ENCODE data around the gene BLMH. TPM values are rescaled to one million over a fixed set of nuclear protein-coding genes. Genes with fewer than 3 reads are reported as not detected.

BLMH gene
- total RNA-seq, 1 experiment from 2014 or later, result 51.2 TPM

- BruUV-seq (replicated peaks), result no TSS peak
- POLR2A ChIA-PET, result no interaction called here
- DNase-seq (ENCODE audit: low read depth, low spot score), result no peak
Measured at GRCh38 chr17:30199600-30199999, 92.1 kb downstream of the BLMH start.

More at GRCh38 chr17:30199600-30199999, 92.1 kb downstream of the BLMH start:
- RAD21 ChIA-PET (ENCODE audit: low non-redundant PET in 1 of 2, low total read pairs in 2 of 2, uncharacterized antibody in 2 of 2, unreplicated experiment in 2 of 2), result no interaction called here
- Histone ChIP-seq H3K4me1 (ENCODE audit: control insufficient read depth in 1 of 2, insufficient read depth in 2 of 2, low read length in 2 of 2) (no peaks in the 10 kb centered on the region), H3K27me3 (ENCODE audit: insufficient read depth, low read length) (no peaks in the 10 kb centered on the region), H3K9me3 (ENCODE audit: control insufficient read depth in 1 of 2, insufficient read depth in 1 of 2, low read depth in 1 of 2, low read length in 2 of 2) (no peaks in the 10 kb centered on the region), H3K4me3 (replicated peaks in 1 of 2; ENCODE audit: low read depth in 1 of 2, low read length in 2 of 2) (no peak overlapping the region), H3K36me3 (ENCODE audit: control insufficient read depth in 1 of 2, insufficient read depth in 2 of 2, low read length in 2 of 2) (no peaks in the 10 kb centered on the region), H3K79me2 (ENCODE audit: insufficient read depth, low read length) (no peaks in the 10 kb centered on the region), H4K20me1 (ENCODE audit: insufficient read depth) (no peaks in the 10 kb centered on the region), H3K9me2 (ENCODE audit: insufficient read depth) (no peaks in the 10 kb centered on the region), H3K4me2 (ENCODE audit: low read length) (no peak overlapping the region), H3K9ac (ENCODE audit: low read length) (no peak overlapping the region), H3K27ac (ENCODE audit: low read depth, low read length) (no peak overlapping the region), H2AFZ (ENCODE audit: low read depth, low read length, poor library complexity, severe bottlenecking) (no peak overlapping the region)
- CTCF ChIA-PET, result no interaction called here
- TF ChIP-seq ZNF274 (IDR thresholded peaks at IDR 0.05; ENCODE audit: low read depth, low read length) (no peak), ZFX (IDR thresholded peaks at IDR 0.05) (no peak), FOSL1 (IDR thresholded peaks at IDR 0.05; ENCODE audit: low read depth) (no peak), POLR2AphosphoS5 (IDR thresholded peaks at IDR 0.05; ENCODE audit: low read depth, low read length) (no peak), EGR1 (IDR thresholded peaks at IDR 0.05; ENCODE audit: low read depth) (no peak), TCF7L2 (IDR thresholded peaks at IDR 0.05; ENCODE audit: borderline replicate concordance, extremely low read depth, insufficient read depth, insufficient read length) (no peak), SRF (IDR thresholded peaks at IDR 0.05; ENCODE audit: low read depth) (no peak), YY1 (IDR thresholded peaks at IDR 0.05; ENCODE audit: extremely low read depth, insufficient replicate concordance, low read depth, low read length) (no peak), CEBPB (IDR thresholded peaks at IDR 0.05; ENCODE audit: low read depth) (no peak), CBX3 (IDR thresholded peaks at IDR 0.05; ENCODE audit: low read depth) (no peak), JUND (IDR thresholded peaks at IDR 0.05) (no peak), EZH2 (IDR thresholded peaks at IDR 0.05) (no peak), REST (IDR thresholded peaks at IDR 0.05; ENCODE audit: low read depth) (no peak)
- TF ChIP-seq, protein P1, sequence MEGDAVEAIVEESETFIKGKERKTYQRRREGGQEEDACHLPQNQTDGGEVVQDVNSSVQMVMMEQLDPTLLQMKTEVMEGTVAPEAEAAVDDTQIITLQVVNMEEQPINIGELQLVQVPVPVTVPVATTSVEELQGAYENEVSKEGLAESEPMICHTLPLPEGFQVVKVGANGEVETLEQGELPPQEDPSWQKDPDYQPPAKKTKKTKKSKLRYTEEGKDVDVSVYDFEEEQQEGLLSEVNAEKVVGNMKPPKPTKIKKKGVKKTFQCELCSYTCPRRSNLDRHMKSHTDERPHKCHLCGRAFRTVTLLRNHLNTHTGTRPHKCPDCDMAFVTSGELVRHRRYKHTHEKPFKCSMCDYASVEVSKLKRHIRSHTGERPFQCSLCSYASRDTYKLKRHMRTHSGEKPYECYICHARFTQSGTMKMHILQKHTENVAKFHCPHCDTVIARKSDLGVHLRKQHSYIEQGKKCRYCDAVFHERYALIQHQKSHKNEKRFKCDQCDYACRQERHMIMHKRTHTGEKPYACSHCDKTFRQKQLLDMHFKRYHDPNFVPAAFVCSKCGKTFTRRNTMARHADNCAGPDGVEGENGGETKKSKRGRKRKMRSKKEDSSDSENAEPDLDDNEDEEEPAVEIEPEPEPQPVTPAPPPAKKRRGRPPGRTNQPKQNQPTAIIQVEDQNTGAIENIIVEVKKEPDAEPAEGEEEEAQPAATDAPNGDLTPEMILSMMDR (IDR thresholded peaks at IDR 0.05 in 2 of 3, conservative IDR thresholded peaks at IDR 0.05 in 1 of 3; ENCODE audit: borderline replicate concordance in 1 of 3, insufficient read depth in 1 of 3, low read depth in 2 of 3, low read length in 2 of 3), result no peak
- TF ChIP-seq, protein P2, sequence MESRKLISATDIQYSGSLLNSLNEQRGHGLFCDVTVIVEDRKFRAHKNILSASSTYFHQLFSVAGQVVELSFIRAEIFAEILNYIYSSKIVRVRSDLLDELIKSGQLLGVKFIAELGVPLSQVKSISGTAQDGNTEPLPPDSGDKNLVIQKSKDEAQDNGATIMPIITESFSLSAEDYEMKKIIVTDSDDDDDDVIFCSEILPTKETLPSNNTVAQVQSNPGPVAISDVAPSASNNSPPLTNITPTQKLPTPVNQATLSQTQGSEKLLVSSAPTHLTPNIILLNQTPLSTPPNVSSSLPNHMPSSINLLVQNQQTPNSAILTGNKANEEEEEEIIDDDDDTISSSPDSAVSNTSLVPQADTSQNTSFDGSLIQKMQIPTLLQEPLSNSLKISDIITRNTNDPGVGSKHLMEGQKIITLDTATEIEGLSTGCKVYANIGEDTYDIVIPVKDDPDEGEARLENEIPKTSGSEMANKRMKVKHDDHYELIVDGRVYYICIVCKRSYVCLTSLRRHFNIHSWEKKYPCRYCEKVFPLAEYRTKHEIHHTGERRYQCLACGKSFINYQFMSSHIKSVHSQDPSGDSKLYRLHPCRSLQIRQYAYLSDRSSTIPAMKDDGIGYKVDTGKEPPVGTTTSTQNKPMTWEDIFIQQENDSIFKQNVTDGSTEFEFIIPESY (IDR thresholded peaks at IDR 0.05; ENCODE audit: extremely low read depth, insufficient replicate concordance, low read length), result no peak
- TF ChIP-seq, protein P3, sequence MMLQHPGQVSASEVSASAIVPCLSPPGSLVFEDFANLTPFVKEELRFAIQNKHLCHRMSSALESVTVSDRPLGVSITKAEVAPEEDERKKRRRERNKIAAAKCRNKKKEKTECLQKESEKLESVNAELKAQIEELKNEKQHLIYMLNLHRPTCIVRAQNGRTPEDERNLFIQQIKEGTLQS (IDR thresholded peaks at IDR 0.05), result no peak
- intact Hi-C loops (cut with micrococcal nuclease), result no loop called here
- ATAC-seq, result no peak
